ENCODE data around the gene CRIM1. TPM values are rescaled to one million over a fixed set of nuclear protein-coding genes. Genes with fewer than 3 reads are reported as not detected.

CRIM1 gene
- total RNA-seq, 1 experiment from 2014 or later: 46.5 TPM

- no peak for DNase-seq (ENCODE audit: low spot score)
- intact Hi-C loops (cut with micrococcal nuclease; ENCODE audit: unreplicated experiment): no loop called here
- no peaks in the 10 kb centered on the region for H3K27me3 ChIP-seq (replicated peaks; ENCODE audit: insufficient read depth, low read depth, low read length, poor library complexity)
- H3K27ac ChIP-seq (ENCODE audit: low read depth, low read length, poor library complexity, severe bottlenecking): no peak overlapping the region
- no peaks in the 10 kb centered on the region for H3K9me3 ChIP-seq (ENCODE audit: low read depth, low read length, poor library complexity, severe bottlenecking)
- peaks cover 5% of the 10 kb centered on the region for H3K36me3 ChIP-seq (ENCODE audit: insufficient read depth, low read length, poor library complexity, severe bottlenecking)
- no peaks in the 10 kb centered on the region for H3K4me1 ChIP-seq (ENCODE audit: insufficient read depth, low read length, poor library complexity, severe bottlenecking)
- no TSS peak for BruUV-seq (replicated peaks)
- ChIA-PET POLR2A (ENCODE audit: low non-redundant PET) (no interaction called here), CTCF (no interaction called here)
- H3K4me3 ChIP-seq (ENCODE audit: low read depth, low read length, poor library complexity, severe bottlenecking): no peak overlapping the region
- TF ChIP-seq, protein P1, sequence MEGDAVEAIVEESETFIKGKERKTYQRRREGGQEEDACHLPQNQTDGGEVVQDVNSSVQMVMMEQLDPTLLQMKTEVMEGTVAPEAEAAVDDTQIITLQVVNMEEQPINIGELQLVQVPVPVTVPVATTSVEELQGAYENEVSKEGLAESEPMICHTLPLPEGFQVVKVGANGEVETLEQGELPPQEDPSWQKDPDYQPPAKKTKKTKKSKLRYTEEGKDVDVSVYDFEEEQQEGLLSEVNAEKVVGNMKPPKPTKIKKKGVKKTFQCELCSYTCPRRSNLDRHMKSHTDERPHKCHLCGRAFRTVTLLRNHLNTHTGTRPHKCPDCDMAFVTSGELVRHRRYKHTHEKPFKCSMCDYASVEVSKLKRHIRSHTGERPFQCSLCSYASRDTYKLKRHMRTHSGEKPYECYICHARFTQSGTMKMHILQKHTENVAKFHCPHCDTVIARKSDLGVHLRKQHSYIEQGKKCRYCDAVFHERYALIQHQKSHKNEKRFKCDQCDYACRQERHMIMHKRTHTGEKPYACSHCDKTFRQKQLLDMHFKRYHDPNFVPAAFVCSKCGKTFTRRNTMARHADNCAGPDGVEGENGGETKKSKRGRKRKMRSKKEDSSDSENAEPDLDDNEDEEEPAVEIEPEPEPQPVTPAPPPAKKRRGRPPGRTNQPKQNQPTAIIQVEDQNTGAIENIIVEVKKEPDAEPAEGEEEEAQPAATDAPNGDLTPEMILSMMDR (conservative IDR thresholded peaks at IDR 0.05; ENCODE audit: low read depth, low read length): no peak
- no peak for TF ChIP-seq EZH2 (IDR thresholded peaks at IDR 0.05; ENCODE audit: borderline replicate concordance, low read depth, low read length, poor library complexity, severe bottlenecking)
Measured at GRCh38 chr2:36500072-36500471, 144.5 kb downstream of the CRIM1 start.

DNA sequence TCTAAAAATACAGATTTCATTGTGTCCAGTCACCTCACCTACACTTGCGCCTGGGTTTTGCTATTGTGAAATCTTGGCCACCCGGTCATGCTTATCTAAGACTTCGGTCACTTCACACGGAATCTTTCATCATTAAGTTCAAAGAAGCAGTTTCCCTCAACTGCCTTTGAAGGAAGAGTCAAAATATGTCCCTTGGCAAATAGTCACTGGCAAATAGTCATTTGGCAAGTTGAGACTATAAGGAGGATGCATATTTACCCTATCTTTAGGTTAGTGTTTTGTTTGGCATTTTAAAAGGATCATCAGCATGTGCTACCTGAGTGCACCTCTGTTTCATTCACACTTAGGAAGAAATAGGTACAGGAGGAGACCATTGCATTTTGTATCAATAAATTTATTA lies 146.5 kb downstream of the CRIM1 start:
- TF ChIP-seq EZH2 (IDR thresholded peaks at IDR 0.05; ENCODE audit: borderline replicate concordance, low read depth, low read length, poor library complexity, severe bottlenecking): no peak
- TF ChIP-seq, protein P1 (conservative IDR thresholded peaks at IDR 0.05; ENCODE audit: low read depth, low read length): no peak
- intact Hi-C loops (cut with micrococcal nuclease; ENCODE audit: unreplicated experiment): no loop called here
- Histone ChIP-seq H3K9me3 (ENCODE audit: low read depth, low read length, poor library complexity, severe bottlenecking) (no peaks in the 10 kb centered on the region), H3K27ac (ENCODE audit: low read depth, low read length, poor library complexity, severe bottlenecking) (no peak overlapping the region), H3K36me3 (ENCODE audit: insufficient read depth, low read length, poor library complexity, severe bottlenecking) (peaks cover 5% of the 10 kb centered on the region), H3K27me3 (replicated peaks; ENCODE audit: insufficient read depth, low read depth, low read length, poor library complexity) (no peaks in the 10 kb centered on the region), H3K4me3 (ENCODE audit: low read depth, low read length, poor library complexity, severe bottlenecking) (no peak overlapping the region), H3K4me1 (ENCODE audit: insufficient read depth, low read length, poor library complexity, severe bottlenecking) (no peaks in the 10 kb centered on the region)
- ChIA-PET CTCF (no interaction called here), POLR2A (ENCODE audit: low non-redundant PET) (no interaction called here)
- DNase-seq (ENCODE audit: low spot score): no peak
- no TSS peak for BruUV-seq (replicated peaks)

DNA sequence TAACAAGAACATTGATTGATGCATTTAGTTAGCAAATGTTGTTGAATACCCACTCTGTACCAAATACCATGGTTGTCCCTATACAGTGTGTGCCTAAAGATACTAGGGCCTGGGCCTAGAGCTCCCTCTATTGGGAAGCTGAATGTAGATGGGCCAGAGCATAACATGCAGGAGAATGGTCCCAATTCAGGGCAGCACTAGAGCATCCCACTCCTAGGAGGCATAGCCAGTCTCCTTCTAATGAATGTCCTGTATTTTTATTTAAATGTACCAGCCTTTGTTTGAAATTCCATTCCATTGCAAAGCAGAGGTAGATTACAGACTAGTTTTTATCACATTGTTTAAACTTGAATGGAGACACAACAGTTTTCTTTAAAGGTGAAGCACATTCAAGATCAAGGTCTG lies 151.8 kb downstream of the CRIM1 start:
- no peak for TF ChIP-seq EZH2 (IDR thresholded peaks at IDR 0.05; ENCODE audit: borderline replicate concordance, low read depth, low read length, poor library complexity, severe bottlenecking)
- TF ChIP-seq, protein P1 (conservative IDR thresholded peaks at IDR 0.05; ENCODE audit: low read depth, low read length): peak; percentile 91
- peak; percentile 84 for DNase-seq (ENCODE audit: low spot score)
- Histone ChIP-seq H3K36me3 (ENCODE audit: insufficient read depth, low read length, poor library complexity, severe bottlenecking) (no peaks in the 10 kb centered on the region), H3K4me3 (ENCODE audit: low read depth, low read length, poor library complexity, severe bottlenecking) (no peak overlapping the region), H3K27ac (ENCODE audit: low read depth, low read length, poor library complexity, severe bottlenecking) (no peak overlapping the region), H3K9me3 (ENCODE audit: low read depth, low read length, poor library complexity, severe bottlenecking) (no peaks in the 10 kb centered on the region), H3K4me1 (ENCODE audit: insufficient read depth, low read length, poor library complexity, severe bottlenecking) (no peaks in the 10 kb centered on the region), H3K27me3 (replicated peaks; ENCODE audit: insufficient read depth, low read depth, low read length, poor library complexity) (no peaks in the 10 kb centered on the region)
- CTCF ChIA-PET: interaction anchor here (0.6 to 1.0 kb wide), 3 partner anchors 149 to 247 kb away, joined by 4 to 5 read pairs (median 4); no protein-coding TSS in a partner anchor
- BruUV-seq (replicated peaks): no TSS peak
- intact Hi-C loops (cut with micrococcal nuclease; ENCODE audit: unreplicated experiment): loop anchor here (1.0 to 5.0 kb wide), 3 partner anchors 45 to 155 kb away; no protein-coding TSS in a partner anchor
- POLR2A ChIA-PET (ENCODE audit: low non-redundant PET): no interaction called here

Measured in A673 (cell line).